Mesothelial cell of epicardium (in vitro differentiated cells): Measurements from ENCODE around the gene MTMR6. TPM values are rescaled to one million over a fixed set of nuclear protein-coding genes. Genes with fewer than 3 reads are reported as not detected.
A peak's percentile ranks its signal among the peaks of the same experiment; 100 is the strongest.

Experiments used
- DNase-seq, 2 experiments: peaks; one replicate each; pipeline ENCODE4 v3.0.0; 2021; ENCODE audit warnings: low spot score in 2 of 2; ENCODE audit not compliant: unreplicated experiment in 2 of 2
- H3K27ac Mint-ChIP-seq: 2 replicates; pipeline ENCODE4 v1.8.0; 2021; ENCODE audit warnings: mixed read lengths
- H3K27me3 Mint-ChIP-seq: 2 replicates; pipeline ENCODE4 v1.8.0; 2021; ENCODE audit warnings: low read depth, mixed read lengths
- H3K36me3 Mint-ChIP-seq: 2 replicates; pipeline ENCODE4 v1.8.0; 2021; ENCODE audit warnings: mixed read lengths
- H3K4me1 Mint-ChIP-seq: 2 replicates; pipeline ENCODE4 v1.8.0; 2021; ENCODE audit warnings: mixed read lengths
- H3K4me3 Mint-ChIP-seq: 2 replicates; pipeline ENCODE4 v1.8.0; 2021; ENCODE audit warnings: mild to moderate bottlenecking, moderate library complexity, mixed read lengths
- H3K9me3 Mint-ChIP-seq: 2 replicates; pipeline ENCODE4 v1.8.0; 2021; ENCODE audit warnings: mixed read lengths
- CTCF ChIP-seq: fragments of 200-600 bp; sonication (generic); IDR thresholded peaks from one replicate; pipeline ENCODE4 v1.5.0; 2021; ENCODE audit warnings: antibody characterized with exemption; ENCODE audit not compliant: unreplicated experiment
- total RNA-seq: library from RNA; stranded (reverse); gene quantifications from 3 replicates; pipeline ENCODE4 v1.2.1, GENCODE V29; 2021

Gene MTMR6
- total RNA-seq, 1 donor from 2014 or later = 11.0 TPM

- no peak for TF ChIP-seq CTCF
- Mint-ChIP-seq H3K9me3 (peaks cover 3% of the 10 kb centered on the region), H3K27ac (no peak overlapping the region), H3K36me3 (peaks cover 13% of the 10 kb centered on the region), H3K27me3 (no peaks in the 10 kb centered on the region), H3K4me3 (no peak overlapping the region), H3K4me1 (no peaks in the 10 kb centered on the region)
- DNase-seq = no peak
Observed at GRCh38 chr13:25241007-25241406, 46.3 kb downstream of the MTMR6 start.

GRCh38 chr13:25237083-25237482 is 50.2 kb downstream of the MTMR6 start:
- no peaks in the 10 kb centered on the region for H3K4me1 Mint-ChIP-seq
- H3K4me3 Mint-ChIP-seq = no peak overlapping the region
- no peak for DNase-seq
- H3K27me3 Mint-ChIP-seq = no peaks in the 10 kb centered on the region
- H3K9me3 Mint-ChIP-seq = no peaks in the 10 kb centered on the region
- TF ChIP-seq CTCF = no peak
- H3K36me3 Mint-ChIP-seq = no peaks in the 10 kb centered on the region
- no peak overlapping the region for H3K27ac Mint-ChIP-seq

GRCh38 chr13:25233861-25234260 is 53.4 kb downstream of the MTMR6 start:
- Mint-ChIP-seq H3K36me3 (no peaks in the 10 kb centered on the region), H3K27ac (no peak overlapping the region), H3K9me3 (no peaks in the 10 kb centered on the region), H3K27me3 (peaks cover 4% of the 10 kb centered on the region), H3K4me3 (no peak overlapping the region), H3K4me1 (peaks cover 2% of the 10 kb centered on the region)
- TF ChIP-seq CTCF = no peak
- no peak for DNase-seq

GRCh38 chr13:25232937-25233515 is 54.3 kb downstream of the MTMR6 start:
- DNase-seq = no peak

GRCh38 chr13:25231517-25231916 is 55.8 kb downstream of the MTMR6 start:
- no peak for DNase-seq
- no peaks in the 10 kb centered on the region for H3K9me3 Mint-ChIP-seq
- no peak for TF ChIP-seq CTCF
- peaks cover 2% of the 10 kb centered on the region for H3K4me1 Mint-ChIP-seq
- H3K4me3 Mint-ChIP-seq = no peak overlapping the region
- H3K27ac Mint-ChIP-seq = no peak overlapping the region
- H3K27me3 Mint-ChIP-seq = peaks cover 13% of the 10 kb centered on the region
- no peaks in the 10 kb centered on the region for H3K36me3 Mint-ChIP-seq

More at GRCh38 chr13:25232937-25233515, 54.3 kb downstream of the MTMR6 start:
- H3K27me3 Mint-ChIP-seq = peaks cover 6% of the 10 kb centered on the region
- H3K9me3 Mint-ChIP-seq = no peaks in the 10 kb centered on the region
- H3K4me3 Mint-ChIP-seq = no peak overlapping the region
- TF ChIP-seq CTCF = peak; percentile 42
- H3K4me1 Mint-ChIP-seq = peaks cover 2% of the 10 kb centered on the region
- no peak overlapping the region for H3K27ac Mint-ChIP-seq
- no peaks in the 10 kb centered on the region for H3K36me3 Mint-ChIP-seq

GRCh38 chr13:25227690-25228089 is 59.6 kb downstream of the MTMR6 start:
- Mint-ChIP-seq H3K4me1 (peaks cover 2% of the 10 kb centered on the region), H3K27me3 (peaks cover 13% of the 10 kb centered on the region), H3K27ac (no peak overlapping the region), H3K9me3 (no peaks in the 10 kb centered on the region), H3K36me3 (no peaks in the 10 kb centered on the region), H3K4me3 (no peak overlapping the region)
- TF ChIP-seq CTCF = no peak
- no peak for DNase-seq
